K562 (cell line): ENCODE measurements around the gene SELENOF. TPM values are rescaled to one million over a fixed set of nuclear protein-coding genes. Genes with fewer than 3 reads are reported as not detected.

ENCODE experiments used
- ARNT ChIP-seq, 2 experiments: fragments of 450-650 bp; IDR thresholded peaks; 2 replicates each; pipeline ENCODE4 v1.6.1; 2016; ENCODE audit warnings: mild to moderate bottlenecking in 1 of 2
- ATF1 ChIP-seq, 2 experiments: fragments of 450-650 bp in 1 of 2; IDR thresholded peaks; 2 replicates each; pipeline ENCODE4 v1.6.1; 2016; ENCODE audit warnings: missing compliant biosample characterization in 1 of 2, missing genetic modification characterization in 1 of 2
- ATF7 ChIP-seq: fragments of 450-650 bp; IDR thresholded peaks from 2 replicates; pipeline ENCODE4 v1.7.1; 2014; ENCODE audit warnings: mild to moderate bottlenecking, moderate library complexity
- BDP1 ChIP-seq: IDR thresholded peaks from 3 replicates; pipeline ENCODE4 v1.6.1; 2011; ENCODE audit not compliant: insufficient read length, insufficient read depth
- BRF1 ChIP-seq: IDR thresholded peaks from 3 replicates; pipeline ENCODE4 v1.6.1; 2011; ENCODE audit warnings: borderline replicate concordance, mild to moderate bottlenecking; ENCODE audit not compliant: insufficient read length; ENCODE audit errors: extremely low read depth
- CBX1 ChIP-seq: sonication (generic); IDR thresholded peaks from 2 replicates; pipeline ENCODE4 v1.6.1; 2016; ENCODE audit warnings: antibody characterized with exemption, low read depth, mild to moderate bottlenecking
- CC2D1A ChIP-seq: fragments of 450-650 bp; IDR thresholded peaks from 2 replicates; pipeline ENCODE4 v1.6.1; 2017; ENCODE audit warnings: mild to moderate bottlenecking
- CEBPB ChIP-seq: fragments of 450-650 bp; IDR thresholded peaks from 2 replicates; pipeline ENCODE4 v1.6.1; 2016; ENCODE audit warnings: missing genetic modification characterization, missing compliant biosample characterization
- DACH1 ChIP-seq: fragments of 450-650 bp; IDR thresholded peaks from 2 replicates; pipeline ENCODE4 v1.6.1; 2018; ENCODE audit not compliant: partially characterized antibody
- DDX20 ChIP-seq: fragments of 450-650 bp; IDR thresholded peaks from 2 replicates; pipeline ENCODE4 v1.6.1; 2016; ENCODE audit warnings: missing genetic modification characterization, low read depth, mild to moderate bottlenecking, missing compliant biosample characterization, moderate library complexity
- E2F1 ChIP-seq: sonication (generic); formaldehyde crosslinking; IDR thresholded peaks from 2 replicates; pipeline ENCODE4 v1.8.1; 2023; ENCODE audit warnings: mild to moderate bottlenecking, missing genetic modification reagents, moderate library complexity
- LEF1 ChIP-seq: fragments of 450-650 bp; IDR thresholded peaks from 2 replicates; pipeline ENCODE4 v1.6.1; 2016; ENCODE audit warnings: mild to moderate bottlenecking
- NFYB ChIP-seq: IDR thresholded peaks from 2 replicates; pipeline ENCODE4 v1.6.1; 2011; ENCODE audit warnings: mild to moderate bottlenecking, moderate library complexity; ENCODE audit not compliant: insufficient read length; ENCODE audit errors: extremely low read depth
- POLR2G ChIP-seq: fragments of 200-400 bp; formaldehyde crosslinking; IDR thresholded peaks from 2 replicates; pipeline ENCODE4 v1.6.1; 2017; ENCODE audit warnings: low read depth, mild to moderate bottlenecking, antibody characterized with exemption, low read length, moderate library complexity
- RBBP5 ChIP-seq: fragments of 200-600 bp; sonication (generic); IDR thresholded peaks from 2 replicates; pipeline ENCODE4 v1.6.1; 2012; ENCODE audit warnings: borderline replicate concordance, mild to moderate bottlenecking, low read length, control low read depth, inconsistent platforms; ENCODE audit not compliant: insufficient read depth, poor library complexity, severe bottlenecking
- SIN3B ChIP-seq: fragments of 450-650 bp; IDR thresholded peaks from 2 replicates; pipeline ENCODE4 v1.6.1; 2017; ENCODE audit warnings: low read depth, mild to moderate bottlenecking, moderate library complexity
- SMC3 ChIP-seq: conservative IDR thresholded peaks from 2 replicates; pipeline ENCODE4 v1.6.1; 2011; ENCODE audit warnings: low read depth, low read length, improper control_type of control experiment; ENCODE audit not compliant: insufficient read depth
- SP2 ChIP-seq: IDR thresholded peaks from 2 replicates; pipeline ENCODE4 v1.6.1; 2011; ENCODE audit warnings: mild to moderate bottlenecking, low read depth, low read length, moderate library complexity; ENCODE audit not compliant: poor library complexity, severe bottlenecking; ENCODE audit errors: extremely low read depth
- TBL1XR1 ChIP-seq, 2 experiments: IDR thresholded peaks; 2 replicates each; pipeline ENCODE4 v1.6.1; 2012; ENCODE audit warnings: improper control_type of control experiment in 2 of 2, low read length in 2 of 2, mild to moderate bottlenecking in 1 of 2
- TFAP4 ChIP-seq: sonication (generic); formaldehyde crosslinking; IDR thresholded peaks from 2 replicates; pipeline ENCODE4 v1.8.0; 2022; ENCODE audit warnings: missing genetic modification reagents, mild to moderate bottlenecking, moderate library complexity, borderline replicate concordance
- ZBTB12 ChIP-seq: fragments of 250-450 bp; sonication (Bioruptor Pico); IDR thresholded peaks from 2 replicates; pipeline ENCODE4 v1.4.0; 2020
- ZNF639 ChIP-seq, 2 experiments: fragments of 200-800 bp in 1 of 2; sonication (Bioruptor generic) in 1 of 2; sonication (generic) in 1 of 2; formaldehyde crosslinking in 1 of 2; IDR thresholded peaks in 1 of 2; conservative IDR thresholded peaks in 1 of 2; 2 replicates each; pipeline versions ENCODE4 v1.5.0 to v1.6.1; 2016 to 2020; ENCODE audit warnings: missing compliant biosample characterization in 1 of 2, missing genetic modification characterization in 1 of 2, missing genetic modification reagents in 1 of 2
- ZNF699 ChIP-seq: fragments of 250-450 bp; sonication (Bioruptor Pico); IDR thresholded peaks from 2 replicates; pipeline ENCODE4 v1.8.0; 2021; ENCODE audit warnings: mild to moderate bottlenecking, moderate library complexity; ENCODE audit not compliant: insufficient replicate concordance
- polyA plus RNA-seq, 8 experiments: library from polyadenylated mRNA; depleted of rRNA in 4 of 8; stranded (reverse) in 5 of 8; unstranded in 3 of 8; fragments of >200 nt; fragmentation: Nextera tagmentation in 2 of 8; fragmentation: Illumina TruSeq in 1 of 8; extraction: Ambion mirVana in 2 of 8; extraction: Trizol in 1 of 8; gene quantifications; 2 replicates each; pipeline versions ENCODE4 v1.2.1 to v1.2.3, GENCODE V29; 2011 to 2014; ENCODE audit warnings: inconsistent platforms in 1 of 8, missing spikeins in 1 of 8
- total RNA-seq, 7 experiments: library from RNA; depleted of rRNA in 6 of 7; stranded (reverse); fragments of >200 nt in 6 of 7; fragmentation: Illumina TruSeq in 2 of 7; extraction: Trizol in 2 of 7; gene quantifications; 2 replicates each; pipeline versions ENCODE4 v1.2.1 to v1.2.3, GENCODE V29; 2011 to 2021; ENCODE audit warnings: low replicate concordance in 1 of 7

SELENOF gene
- total and polyA plus RNA-seq, 9 of the 15 experiments (the other 6 are each of a cell fraction or from before 2014, with no cell fraction given) = 115 to 394 (median 215) TPM

GRCh38 chr1:86913896-86914600, at the start of gene SELENOF (continued):
- TF ChIP-seq TFAP4 (peak; percentile 58; the same call in 1 of the 2 replicates), CEBPB (tag) (no peak), ARNT (IDR thresholded peaks at IDR 0.05) (peak; percentile 65 to 71; a peak in 2 of 4 replicates), ZNF639 (CRISPR knock-in tag; conservative IDR thresholded peaks at IDR 0.05 in 1 of 2, IDR thresholded peaks at IDR 0.05 in 1 of 2) (peak in 1 of 2 experiments; percentile 58; a peak in 1 of 4 replicates), POLR2G (peak; percentile 80), RBBP5 (peak; percentile 87), SMC3 (no peak), NFYB (peak; percentile 38), BRF1 (no peak), BDP1 (no peak), DDX20 (tag) (no peak), SP2 (peak; percentile 54), ZBTB12 (CRISPR knock-in tag) (no peak), E2F1 (CRISPR knock-in tag) (no peak), CBX1 (peak; percentile 55; the same call in 1 of the 2 replicates), CC2D1A (peak; percentile 44), TBL1XR1 (IDR thresholded peaks at IDR 0.05; ENCODE audit: low read length in 2 of 2) (peak in 1 of 2 experiments; percentile 67; a peak in 2 of 4 replicates), ATF1 (CRISPR knock-in tag; IDR thresholded peaks at IDR 0.05) (no peak), ATF1 (tag; IDR thresholded peaks at IDR 0.05) (peak; percentile 69), ATF7 (peak; percentile 73; the same call in 1 of the 2 replicates), DACH1 (peak; percentile 92), ZNF699 (no peak), SIN3B (peak; percentile 71), LEF1 (peak; percentile 42; the same call in 1 of the 2 replicates)
